Measurements from ENCODE around the gene ITPKA.

ITPKA gene

DNA sequence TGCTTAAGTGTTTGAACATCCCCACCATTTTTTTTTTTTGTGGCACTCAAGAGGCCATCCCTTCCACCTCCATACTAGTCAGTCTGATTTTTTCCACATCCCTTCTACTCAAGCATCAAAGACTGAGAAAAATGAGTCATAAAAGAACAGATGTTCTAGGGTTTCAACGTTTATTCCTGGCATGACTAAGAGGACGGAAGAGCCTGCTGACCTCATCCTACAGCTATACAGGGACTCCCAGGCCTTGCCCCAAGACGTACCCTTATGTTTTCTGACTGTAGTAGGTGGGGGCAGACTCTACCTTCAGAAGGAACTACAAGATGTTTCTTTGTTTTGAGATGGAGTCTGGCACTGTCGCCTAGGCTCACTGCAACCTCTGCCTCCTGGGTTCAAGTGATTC, 3.3 kb upstream of the ITPKA start:
- DNase-seq (ENCODE audit: low spot score), result no peak

DNA sequence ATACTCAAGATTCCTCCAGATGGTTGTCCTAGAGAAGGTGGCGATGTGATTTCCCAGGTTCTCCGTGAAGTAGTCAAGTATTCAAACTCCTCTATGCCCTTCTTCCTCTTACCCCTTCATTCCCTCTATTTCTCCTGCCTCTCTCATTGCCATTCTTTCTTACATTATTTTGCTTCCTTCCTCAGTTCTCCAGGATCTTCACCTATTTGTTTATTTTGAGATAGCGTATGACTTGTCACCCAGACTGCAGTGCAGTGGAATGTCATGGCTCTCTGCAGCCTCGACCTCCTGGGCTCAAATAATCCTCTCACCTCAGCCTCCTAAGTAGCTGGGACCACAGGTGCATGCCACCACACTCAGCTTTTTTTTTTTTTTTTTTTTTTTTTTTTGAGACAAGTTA, 1.8 kb upstream of the ITPKA start:
- DNase-seq (ENCODE audit: low spot score), result no peak

DNA sequence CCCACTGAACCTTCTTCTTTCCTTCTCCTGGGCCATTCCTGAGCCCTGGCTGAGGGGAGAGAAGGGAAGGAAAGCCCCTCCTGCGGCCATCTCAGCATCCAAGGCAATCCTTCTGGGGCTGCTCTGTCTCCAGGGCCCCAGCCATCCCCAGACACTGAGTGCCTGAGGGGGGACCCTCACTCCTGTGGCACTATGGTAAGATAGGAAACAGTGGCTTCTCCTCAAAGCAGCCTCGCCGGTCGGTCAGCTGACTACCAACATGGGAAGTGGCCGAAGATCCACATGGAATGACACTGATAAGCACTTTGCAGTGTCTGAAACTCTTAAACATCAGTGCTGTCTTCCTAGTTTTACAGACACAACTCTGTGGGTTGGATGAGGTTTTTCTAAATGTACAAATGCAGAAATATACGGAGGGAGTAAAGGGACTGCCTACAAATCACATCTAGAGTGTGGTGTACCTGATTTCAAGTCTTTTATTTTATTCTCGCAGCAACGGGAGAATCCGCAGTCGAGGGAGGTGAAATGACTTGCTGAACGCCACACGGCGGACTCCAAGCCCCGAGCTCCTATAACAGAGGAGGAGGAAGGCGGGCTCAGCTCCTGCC, 973 bp upstream of the ITPKA start:
- DNase-seq (ENCODE audit: low spot score), result no peak

DNA sequence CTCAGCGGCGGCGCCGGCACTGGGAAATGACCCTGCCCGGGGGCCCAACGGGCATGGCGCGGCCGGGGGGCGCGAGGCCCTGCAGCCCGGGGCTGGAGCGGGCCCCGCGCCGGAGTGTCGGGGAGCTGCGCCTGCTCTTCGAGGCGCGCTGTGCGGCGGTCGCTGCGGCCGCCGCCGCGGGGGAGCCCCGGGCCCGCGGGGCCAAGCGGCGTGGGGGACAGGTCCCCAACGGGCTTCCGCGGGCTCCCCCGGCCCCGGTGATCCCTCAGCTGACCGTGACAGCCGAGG, 172 bp downstream of the ITPKA start:
- no peak for DNase-seq (ENCODE audit: low spot score)

DNA sequence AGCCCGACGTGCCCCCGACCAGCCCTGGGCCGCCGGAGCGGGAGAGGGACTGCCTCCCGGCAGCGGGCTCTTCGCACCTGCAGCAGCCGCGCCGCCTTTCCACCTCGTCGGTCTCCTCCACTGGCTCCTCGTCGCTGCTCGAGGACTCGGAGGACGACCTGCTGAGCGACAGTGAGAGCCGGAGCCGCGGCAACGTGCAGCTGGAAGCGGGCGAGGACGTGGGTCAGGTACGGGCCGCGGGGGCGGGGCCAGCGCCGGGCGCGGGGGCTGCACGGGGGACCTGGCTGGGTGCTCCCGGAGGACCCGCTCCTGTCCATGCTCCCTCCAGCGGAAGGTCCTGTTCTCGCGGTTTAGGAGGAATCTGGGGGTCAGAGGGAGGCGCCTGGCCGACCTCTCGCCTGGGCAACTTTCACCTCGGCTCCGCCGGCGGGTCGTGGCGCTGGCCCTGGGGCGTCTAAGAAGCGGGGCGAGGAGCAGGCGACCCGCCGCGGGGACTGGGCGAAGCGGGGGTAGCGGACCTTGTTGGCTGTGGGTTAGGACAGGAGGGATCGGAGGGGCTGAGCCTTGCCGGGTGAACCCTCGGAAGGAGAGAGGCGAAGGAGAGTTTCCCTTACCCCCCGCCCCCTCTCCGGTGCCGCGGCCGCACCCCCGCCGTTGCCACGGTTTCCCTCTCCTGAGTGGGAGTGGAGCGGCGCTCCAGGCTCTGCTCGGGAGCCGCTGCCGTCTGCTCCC, 682 bp downstream of the ITPKA start:
- DNase-seq (ENCODE audit: low spot score), result no peak

DNA sequence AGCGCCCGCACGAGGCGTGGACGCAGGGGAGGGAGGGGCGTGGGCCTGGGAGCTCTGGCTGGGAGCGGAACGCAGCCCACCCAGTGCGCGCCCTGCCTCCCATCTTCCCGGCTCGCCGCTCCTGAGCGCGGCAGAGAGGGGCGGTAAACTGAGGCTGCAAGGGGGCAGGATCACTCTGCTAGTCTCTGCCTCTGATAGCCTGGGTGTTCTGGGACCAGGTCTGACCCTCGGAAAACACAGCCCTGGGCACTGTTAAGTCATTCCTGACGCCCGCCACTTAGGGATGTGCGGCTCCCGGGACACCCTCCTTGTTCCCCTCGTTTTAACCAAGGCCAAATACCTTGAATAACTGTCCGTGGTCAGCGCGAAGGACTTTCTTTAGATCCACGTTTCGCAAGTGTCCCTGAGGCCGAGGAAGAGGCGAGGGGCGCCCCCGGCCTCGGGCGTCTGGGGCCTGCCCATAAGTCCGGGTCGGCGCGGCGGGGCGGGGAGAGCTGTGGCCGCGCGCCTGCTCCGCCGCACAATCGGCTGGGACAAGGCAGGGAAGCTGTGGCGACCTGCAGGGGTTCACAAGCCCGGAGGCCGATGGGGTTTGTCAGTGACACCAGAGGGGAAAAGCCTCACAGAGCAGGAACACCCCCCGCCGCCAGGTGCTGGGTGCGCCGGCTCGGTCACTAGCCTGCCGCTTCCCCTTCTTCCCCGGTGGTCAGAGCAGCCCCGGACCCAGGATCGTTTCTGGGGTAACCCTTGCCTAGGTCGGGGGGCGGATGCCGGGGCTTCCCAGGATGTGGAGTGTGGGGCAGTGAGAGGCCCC, 1.5 kb downstream of the ITPKA start:
- no peak for DNase-seq (ENCODE audit: low spot score)

DNA sequence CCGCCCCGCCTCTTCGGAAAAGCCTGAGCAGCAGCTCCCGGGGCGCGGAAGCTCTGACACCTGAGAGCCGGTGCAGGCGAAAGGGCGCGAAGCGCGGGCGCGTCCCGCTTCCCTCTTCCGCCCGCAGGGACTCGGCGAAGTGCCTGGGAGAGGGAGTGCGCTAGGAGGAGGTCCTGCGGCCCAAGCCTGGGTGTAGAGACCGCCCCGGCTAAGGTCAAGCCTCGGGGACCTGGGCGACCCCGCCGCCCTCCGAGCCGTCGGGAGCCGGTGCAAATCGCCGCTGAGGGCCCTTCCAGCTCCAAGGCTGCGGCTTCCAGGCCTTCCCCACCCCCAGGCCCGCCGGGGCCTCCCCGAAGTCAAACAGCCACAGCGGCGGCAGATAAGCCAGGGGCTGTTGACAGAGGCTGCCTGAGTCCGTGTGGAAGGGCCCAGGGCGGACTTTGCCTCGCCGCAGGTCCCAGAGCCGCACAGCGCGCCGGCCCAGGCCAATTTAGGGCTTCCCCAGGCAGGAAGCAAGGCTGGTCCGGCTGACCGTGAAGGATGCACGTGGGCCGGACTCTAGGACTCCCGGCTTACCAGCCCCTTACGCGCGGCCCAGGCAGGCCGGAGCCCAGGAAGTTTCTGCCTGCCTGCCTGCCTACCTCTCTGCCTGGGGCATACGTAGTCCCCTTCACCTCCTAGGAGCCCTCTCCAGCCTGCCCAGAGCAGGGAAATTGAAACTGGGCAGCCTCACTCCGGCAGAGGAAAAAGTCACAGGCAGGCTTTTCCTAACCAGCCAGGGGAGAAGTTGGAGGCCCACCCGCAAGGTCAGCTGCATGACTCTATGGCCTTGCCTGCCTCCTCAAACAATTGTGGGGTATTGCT, 2.3 kb downstream of the ITPKA start:
- DNase-seq (ENCODE audit: low spot score), result no peak

DNA sequence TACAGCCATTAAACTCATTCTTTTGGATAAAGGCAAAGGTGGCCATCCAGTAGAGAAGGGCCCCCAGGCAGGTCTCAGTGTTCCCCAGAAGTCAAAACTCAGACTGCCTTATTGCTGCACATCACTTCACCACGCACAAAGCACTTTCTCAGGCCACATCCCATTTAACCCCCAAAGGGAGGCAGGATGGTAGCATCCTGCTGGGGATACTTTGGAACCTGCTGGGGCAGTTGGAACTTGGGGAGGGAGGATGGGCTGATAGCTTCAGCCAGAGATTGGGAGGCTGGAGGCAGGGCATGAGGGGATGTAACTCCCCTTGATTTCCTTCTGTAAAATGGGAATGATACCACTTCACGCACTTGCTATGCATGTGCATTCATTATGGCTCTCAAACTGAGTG, 5.0 kb downstream of the ITPKA start:
- no peak for DNase-seq (ENCODE audit: low spot score)

DNA sequence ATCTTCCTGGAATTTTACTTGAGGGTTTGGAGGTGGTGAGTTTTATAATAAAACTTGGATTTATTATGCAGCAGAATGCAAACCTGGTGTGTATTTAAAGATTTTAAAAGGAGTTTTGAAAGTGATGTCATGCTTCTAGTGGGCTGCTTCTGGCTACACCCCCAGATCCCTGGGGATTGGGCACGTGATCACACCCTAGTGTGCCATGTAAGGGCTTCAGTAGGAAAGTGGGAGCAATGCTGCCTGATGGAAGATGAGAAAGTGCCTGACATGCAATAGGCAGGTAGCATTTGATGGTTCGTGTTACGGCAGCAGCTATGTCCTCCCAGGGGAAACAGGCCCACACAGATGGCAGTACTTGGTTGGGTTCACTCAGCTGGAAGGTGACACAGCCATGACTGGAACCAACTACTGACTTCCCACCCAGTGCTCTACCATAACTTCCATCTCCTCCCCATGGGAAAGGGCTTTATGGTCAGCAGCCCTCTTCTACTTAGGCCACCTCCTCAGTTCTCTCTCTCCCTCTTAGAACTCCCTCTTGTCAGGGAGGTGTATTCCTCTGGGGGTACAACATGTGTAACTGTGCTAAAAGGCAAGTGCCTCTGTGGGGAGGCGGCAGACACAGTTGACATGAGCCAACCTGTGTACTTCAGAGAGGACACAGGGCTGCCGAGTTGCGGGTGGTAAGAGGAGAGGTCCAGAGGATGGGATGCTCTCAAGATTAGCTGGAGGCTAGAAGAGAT, 5.6 kb downstream of the ITPKA start:
- DNase-seq (ENCODE audit: low spot score), result no peak

DNA sequence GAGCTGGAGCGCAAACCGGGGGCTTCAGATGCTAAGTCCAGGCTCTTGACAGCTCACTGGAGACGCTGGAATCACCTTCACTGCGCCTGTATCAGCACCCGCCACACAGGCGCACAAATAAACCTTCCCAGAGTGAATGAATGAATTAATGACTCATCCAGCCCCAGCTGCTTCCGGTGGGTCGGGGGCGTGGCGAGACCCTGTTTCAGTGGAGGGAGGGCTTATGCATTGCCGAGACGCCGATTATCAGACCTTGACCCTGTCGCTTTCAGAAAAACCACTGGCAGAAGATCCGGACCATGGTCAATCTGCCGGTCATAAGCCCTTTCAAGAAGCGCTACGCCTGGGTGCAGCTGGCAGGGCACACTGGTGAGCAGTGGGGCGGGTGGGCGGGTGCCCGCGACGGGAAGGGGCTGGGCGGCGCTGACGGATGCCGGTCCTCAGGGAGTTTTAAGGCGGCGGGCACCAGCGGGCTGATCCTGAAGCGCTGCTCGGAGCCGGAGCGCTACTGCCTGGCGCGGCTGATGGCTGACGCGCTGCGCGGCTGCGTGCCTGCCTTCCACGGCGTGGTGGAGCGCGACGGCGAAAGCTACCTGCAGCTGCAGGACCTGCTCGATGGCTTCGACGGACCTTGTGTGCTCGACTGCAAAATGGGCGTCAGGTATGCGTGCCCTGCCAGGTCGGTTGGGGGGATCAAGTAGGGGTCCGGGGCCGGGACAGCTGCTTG, 7.7 kb downstream of the ITPKA start:
- DNase-seq (ENCODE audit: low spot score), result no peak

DNA sequence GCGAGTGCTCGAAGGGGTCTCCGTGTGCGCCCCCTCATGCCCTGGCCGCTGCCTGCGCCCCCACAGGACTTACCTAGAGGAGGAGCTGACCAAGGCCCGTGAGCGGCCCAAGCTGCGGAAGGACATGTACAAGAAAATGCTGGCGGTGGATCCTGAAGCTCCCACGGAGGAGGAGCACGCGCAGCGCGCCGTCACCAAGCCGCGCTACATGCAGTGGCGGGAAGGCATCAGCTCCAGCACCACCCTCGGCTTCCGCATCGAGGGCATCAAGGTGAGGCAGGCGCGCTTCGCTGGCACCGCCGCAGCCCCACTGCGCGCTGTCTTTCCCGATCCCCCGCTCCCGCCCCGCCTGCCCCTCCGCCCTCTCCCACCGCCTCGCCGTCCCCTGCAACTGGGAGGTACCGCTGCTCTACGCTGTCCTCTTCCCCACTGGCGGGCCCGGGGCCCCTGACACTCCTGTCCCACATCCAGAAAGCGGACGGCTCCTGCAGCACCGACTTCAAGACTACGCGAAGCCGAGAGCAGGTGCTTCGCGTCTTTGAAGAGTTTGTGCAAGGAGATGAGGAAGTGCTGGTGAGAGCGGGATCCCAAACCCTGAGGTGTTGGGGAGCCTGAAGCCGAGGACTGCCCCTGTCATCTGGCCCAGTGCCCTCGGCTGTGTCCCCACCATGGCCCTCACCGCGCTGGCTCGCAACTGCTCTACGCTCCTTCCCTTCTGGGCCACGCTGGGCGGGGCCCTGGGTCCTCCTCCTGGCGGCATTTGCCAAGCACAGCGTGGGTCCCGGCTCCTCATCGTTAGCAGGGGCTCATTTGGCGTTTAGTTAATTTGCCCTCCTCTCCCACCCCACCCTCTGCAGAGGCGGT, 8.5 kb downstream of the ITPKA start:
- DNase-seq (ENCODE audit: low spot score), result no peak

DNA sequence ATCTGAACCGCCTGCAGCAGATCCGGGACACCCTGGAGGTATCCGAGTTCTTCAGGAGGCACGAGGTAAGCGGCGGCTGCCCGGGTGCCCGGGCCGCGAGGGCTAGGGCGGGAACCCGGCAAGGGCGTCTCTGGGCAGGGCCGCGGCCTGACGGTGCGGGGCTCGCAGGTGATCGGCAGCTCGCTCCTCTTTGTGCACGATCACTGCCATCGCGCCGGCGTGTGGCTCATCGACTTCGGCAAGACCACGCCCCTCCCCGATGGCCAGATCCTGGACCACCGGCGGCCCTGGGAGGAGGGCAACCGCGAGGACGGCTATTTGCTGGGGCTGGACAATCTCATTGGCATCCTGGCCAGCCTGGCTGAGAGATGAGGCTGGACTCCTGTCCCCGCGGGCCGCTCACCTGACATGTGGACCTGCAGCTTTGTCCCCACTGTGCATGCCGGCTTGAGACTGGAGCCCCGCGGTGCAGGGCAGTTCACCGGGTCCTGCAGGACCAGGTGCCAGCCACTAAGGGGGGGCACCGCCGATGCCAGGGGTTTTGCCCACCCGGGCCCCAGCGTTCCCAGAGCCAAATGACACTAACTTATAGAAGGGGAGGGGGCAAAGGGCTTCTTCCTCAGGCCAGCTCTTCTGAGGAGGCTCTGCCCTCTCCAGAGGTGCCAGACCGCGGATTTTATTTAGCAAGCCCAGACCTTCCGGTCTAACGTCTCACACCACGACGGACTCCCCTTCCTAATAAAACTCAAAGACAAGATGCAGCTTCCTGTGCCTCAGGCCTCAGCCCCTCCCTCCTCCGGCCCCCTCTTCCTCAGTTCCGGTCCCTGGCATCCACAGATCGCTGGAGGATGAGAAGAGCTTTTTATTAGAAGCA, 9.4 kb downstream of the ITPKA start:
- no peak for DNase-seq (ENCODE audit: low spot score)

DNA sequence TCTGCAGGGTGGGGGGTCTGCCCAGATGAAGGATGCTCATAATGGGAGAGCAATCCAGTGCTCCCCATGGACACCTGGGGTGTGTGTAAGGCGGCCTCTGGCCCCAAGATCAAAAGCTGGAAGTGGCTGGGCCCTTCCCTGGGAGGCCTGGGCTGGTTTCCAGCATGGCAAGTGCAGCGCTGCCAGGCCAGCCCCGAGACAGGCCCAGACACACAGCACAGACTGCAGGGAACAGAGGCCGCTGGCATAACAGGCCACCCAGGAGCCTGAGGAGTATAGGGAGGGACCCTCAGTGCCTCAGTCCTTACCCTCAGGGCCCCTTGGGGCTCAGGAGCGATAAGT, 10.0 kb downstream of the ITPKA start:
- DNase-seq (ENCODE audit: low spot score), result no peak

DNA sequence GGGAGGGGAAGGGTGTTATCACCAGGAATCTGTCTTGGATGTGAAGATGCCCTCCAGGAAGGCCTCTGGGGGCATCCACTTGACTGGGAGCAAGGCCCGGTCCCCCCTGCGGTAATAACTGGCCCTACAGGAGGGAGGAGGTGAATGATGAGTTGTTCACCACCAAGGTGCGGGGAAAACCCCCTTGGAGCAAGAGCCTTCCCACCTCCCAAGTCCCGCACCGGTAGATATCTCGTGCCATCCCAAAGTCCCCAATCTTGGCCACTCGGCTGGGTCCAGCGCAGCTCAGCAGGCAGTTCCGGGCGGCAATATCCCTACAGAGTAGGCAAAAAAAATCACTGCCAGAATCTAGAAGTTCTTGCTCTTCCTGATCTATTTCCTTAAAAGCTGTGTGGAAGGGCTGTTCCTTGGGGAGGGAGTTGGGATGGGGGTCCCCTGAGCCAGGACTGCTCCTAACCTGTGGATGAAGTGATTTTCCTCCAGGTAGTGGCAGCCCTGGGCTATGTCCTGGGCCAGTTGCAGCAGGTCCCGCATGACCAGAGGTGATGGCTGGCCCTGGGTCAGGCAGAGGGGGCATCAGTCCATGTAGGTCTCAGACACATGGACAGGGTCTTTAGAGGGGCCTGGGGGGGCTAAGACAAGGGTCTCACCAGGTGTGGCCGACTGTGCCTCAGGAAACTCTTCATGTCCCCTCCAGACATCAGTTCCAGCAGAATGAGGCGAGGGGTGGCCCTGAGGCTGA, 11.2 kb downstream of the ITPKA start:
- DNase-seq (ENCODE audit: low spot score), result no peak

DNA sequence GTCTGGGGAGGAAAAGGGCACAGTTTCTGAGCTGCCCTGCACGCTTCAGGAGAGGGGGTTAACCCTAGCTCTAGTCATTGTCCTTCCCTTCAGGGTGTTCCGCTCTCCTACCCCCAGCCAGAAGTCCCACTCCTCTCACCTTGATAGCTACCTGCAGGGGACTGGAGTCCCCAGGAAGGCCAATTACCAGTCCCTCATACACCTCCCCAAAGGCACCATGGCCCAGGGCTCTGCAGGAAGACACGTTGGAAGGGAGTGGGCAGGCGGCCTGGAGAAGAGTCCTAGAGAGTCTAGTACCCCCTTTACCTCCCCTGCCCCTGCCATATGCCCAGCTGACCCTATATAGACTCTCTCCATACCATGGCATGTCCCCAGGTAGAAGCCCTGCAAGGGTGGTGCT, 12.1 kb downstream of the ITPKA start:
- no peak for DNase-seq (ENCODE audit: low spot score)

DNA sequence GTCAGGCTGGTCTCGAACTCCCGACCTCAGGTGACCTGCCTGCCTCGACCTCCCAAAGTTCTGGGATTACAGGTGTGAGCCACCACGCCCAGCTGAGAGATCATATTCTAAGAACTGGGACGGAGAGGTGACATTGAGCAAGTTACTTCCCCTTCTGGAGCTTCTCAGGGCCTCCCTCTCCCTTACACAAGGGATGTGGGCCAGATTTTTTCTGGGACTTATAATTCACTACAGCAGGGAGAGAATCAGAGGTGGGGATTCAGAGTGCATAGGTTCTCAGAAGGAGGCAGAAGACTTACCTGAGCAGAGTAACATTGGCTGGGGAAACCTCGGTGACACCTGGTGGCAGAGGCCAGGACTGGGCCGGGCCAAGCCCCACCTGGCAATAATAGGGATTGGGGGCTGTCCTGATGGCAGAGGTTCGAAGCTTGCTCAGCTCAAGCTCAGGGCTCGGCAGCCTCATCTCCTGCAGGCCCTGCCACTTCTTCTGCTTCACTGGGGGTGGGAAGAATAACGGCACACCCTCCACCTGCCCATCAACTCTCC, 13.2 kb downstream of the ITPKA start:
- DNase-seq (ENCODE audit: low spot score), result no peak

DNA sequence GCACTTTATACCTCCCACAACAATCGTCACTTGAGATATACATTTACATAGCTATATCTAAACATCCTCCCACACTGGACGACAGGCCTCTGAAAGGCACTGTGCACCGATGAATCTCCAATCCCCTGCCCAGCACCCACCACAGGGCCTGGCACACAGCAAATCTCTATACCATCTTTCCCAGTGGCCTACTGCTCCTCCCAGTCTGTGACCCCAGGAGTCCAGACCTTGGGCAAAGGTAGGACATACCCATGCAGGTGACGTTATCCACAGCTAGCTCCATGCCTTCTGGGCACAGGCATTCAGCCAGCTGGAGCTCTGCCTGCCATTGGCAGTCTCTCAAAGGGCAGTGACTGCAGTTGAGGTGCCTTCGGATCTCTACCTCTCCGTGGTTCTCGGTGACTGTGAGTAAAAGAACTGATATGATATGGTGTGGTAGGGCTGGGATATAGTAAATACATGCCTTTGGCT, 14.2 kb downstream of the ITPKA start:
- DNase-seq (ENCODE audit: low spot score), result no peak

DNA sequence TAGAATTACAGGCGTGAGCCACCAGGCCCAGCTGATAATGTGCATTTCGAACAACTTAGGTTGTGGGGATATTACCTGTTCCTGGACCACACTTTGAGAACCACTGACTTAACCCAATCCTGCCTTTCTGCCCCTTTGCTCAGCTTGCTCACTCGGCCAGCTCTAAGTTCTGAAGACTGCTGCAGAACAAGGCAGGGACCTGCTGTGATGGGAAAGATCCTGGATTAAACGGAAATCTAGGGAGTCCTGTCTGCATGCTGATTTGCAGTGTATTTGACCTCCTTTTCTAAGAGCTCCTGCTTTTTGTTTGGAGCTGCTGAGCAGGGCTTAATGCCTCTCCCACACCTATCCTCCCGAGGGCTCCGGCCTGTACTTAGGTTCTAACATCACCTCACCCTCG, 17.1 kb downstream of the ITPKA start:
- DNase-seq (ENCODE audit: low spot score), result no peak
